Heart left ventricle (tissue), 13 donors: Measurements from ENCODE around the gene SLX9.

ENCODE experiments used
- CTCF ChIP-seq, 12 donors: fragments of 200-600 bp; sonication (generic) in 4 of 12; IDR thresholded peaks; one replicate each; pipeline versions ENCODE4 v1.5.0 to v1.8.0; 2018 to 2022; ENCODE audit warnings: antibody characterized with exemption in 12 of 12, mild to moderate bottlenecking in 5 of 12
- POLR2A ChIP-seq, 2 donors: fragments of 450-650 bp; IDR thresholded peaks; one replicate each; pipeline ENCODE4 v1.6.1; 2017; ENCODE audit warnings: antibody characterized with exemption in 2 of 2, mild to moderate bottlenecking in 2 of 2, moderate library complexity in 2 of 2
- donor health status: ischemic (EF 13 %, LVEDD 7.1; RV severe dilation, severe dysfunction).
- donor health status: DM: no; HTN: yes; CAD: no.
- donor health status: DM: no; HTN: no; CAD: no.
- donor health status: ischemic (EF 25% LVEDD 6.9; RV normal size, moderate dysfunction).
- donor health status: ischemic (EF 25% LVEDD 5.7; RV mildly dilated, moderate dysfunction).
- donor health status: ischemic (EF 35%, LVEDD 5.7; RV mildly dilated, moderate dysfunction).
- donor health status: nonischemic (EF 11% LVEDD 7.7; RV severe dilation, severe dysfunction).
- donor health status: DM: yes; HTN: yes; CAD: no.
- donor health status: PGD.
- donor health status: ischemic (EF 29% LVEDD 5.4; RV normal size, mild dysfunction).
- donor health status: nonischemic (EF 23%, LVEDD 6.1; RV moderate dilation, normal function).

GRCh38 chr21:44952929-44953627, 13.2 kb downstream of the SLX9 start:
- TF ChIP-seq POLR2A (IDR thresholded peaks at IDR 0.05) (no peak), CTCF (IDR thresholded peaks at IDR 0.05) (no peak)
